GM11168 (cell line): ENCODE results near the gene TSPAN8.

ENCODE experiments used
- in situ Hi-C: fragments of 300-500 bp; cut with MboI; formaldehyde crosslinking; loops from one replicate; pipeline ENCODE4 v1.12.0; 2022; ENCODE audit warnings: low sequenced_read_pairs; ENCODE audit not compliant: unreplicated experiment

Gene TSPAN8

GRCh38 chr12:71157601-71158233, at the start of gene TSPAN8:
Gene TSPAN8, minus strand, starts transcription at chr12:71157999. Its CDS starts 321 bp downstream, at chr12:71157678.
- in situ Hi-C loops = no loop called here

- in situ Hi-C loops = no loop called here
Measured at GRCh38 chr12:71201136-71201679, 43.4 kb upstream of the TSPAN8 start.

GRCh38 chr12:71200706-71201105, 42.9 kb upstream of the TSPAN8 start:
- in situ Hi-C loops = no loop called here

GRCh38 chr12:71197460-71197859, 39.7 kb upstream of the TSPAN8 start:
- in situ Hi-C loops = no loop called here

- in situ Hi-C loops = no loop called here
Measured at GRCh38 chr12:71195338-71195896, 37.6 kb upstream of the TSPAN8 start.

GRCh38 chr12:71194657-71195056, 36.9 kb upstream of the TSPAN8 start:
- in situ Hi-C loops = no loop called here

GRCh38 chr12:71193041-71193440, 35.2 kb upstream of the TSPAN8 start:
- in situ Hi-C loops = no loop called here

GRCh38 chr12:71191509-71192196, 33.9 kb upstream of the TSPAN8 start:
- in situ Hi-C loops = no loop called here

GRCh38 chr12:71190822-71191221, 33.0 kb upstream of the TSPAN8 start:
- in situ Hi-C loops = no loop called here

- in situ Hi-C loops = no loop called here
Measured at GRCh38 chr12:71187379-71187778, 29.6 kb upstream of the TSPAN8 start.

GRCh38 chr12:71186571-71187288, 28.9 kb upstream of the TSPAN8 start:
- in situ Hi-C loops = no loop called here

GRCh38 chr12:71183846-71184245, 26.0 kb upstream of the TSPAN8 start:
- in situ Hi-C loops = no loop called here

GRCh38 chr12:71183018-71183417, 25.2 kb upstream of the TSPAN8 start:
- in situ Hi-C loops = no loop called here

- in situ Hi-C loops = no loop called here
Measured at GRCh38 chr12:71178162-71178561, 20.4 kb upstream of the TSPAN8 start.

- in situ Hi-C loops = no loop called here
Measured at GRCh38 chr12:71174825-71175224, 17.0 kb upstream of the TSPAN8 start.

GRCh38 chr12:71174146-71174545, 16.3 kb upstream of the TSPAN8 start:
- in situ Hi-C loops = no loop called here

GRCh38 chr12:71170456-71170855, 12.7 kb upstream of the TSPAN8 start:
- in situ Hi-C loops = no loop called here

- in situ Hi-C loops = no loop called here
Measured at GRCh38 chr12:71169286-71169685, 11.5 kb upstream of the TSPAN8 start.

- in situ Hi-C loops = no loop called here
Measured at GRCh38 chr12:71166862-71167496, 9.2 kb upstream of the TSPAN8 start.

- in situ Hi-C loops = no loop called here
Measured at GRCh38 chr12:71166280-71166679, 8.5 kb upstream of the TSPAN8 start.
